Keratinocyte (primary cell): ENCODE measurements around the gene PCBD1. TPM values are rescaled to one million over a fixed set of nuclear protein-coding genes. Genes with fewer than 3 reads are reported as not detected.

Experiments
- DNase-seq: peaks from one replicate; pipeline ENCODE4 v3.0.0-alpha.2; 2011; ENCODE audit warnings: low read depth, missing footprints, low spot score
- FAIRE-seq: peaks from 2 replicates; lab custom pipeline; 2011; peaks lifted over from hg19 to GRCh38; lab: Jason Lieb, UNC
- H2AFZ ChIP-seq: 2 replicates; pipeline ENCODE4 v1.6.0; 2012; ENCODE audit warnings: low read length, control low read depth, inconsistent platforms; ENCODE audit not compliant: control insufficient read depth
- H3K27ac ChIP-seq: 2 replicates; pipeline ENCODE4 v1.5.1; 2011; ENCODE audit warnings: low read length; ENCODE audit not compliant: control insufficient read depth, insufficient read depth
- H3K27me3 ChIP-seq: 3 replicates; pipeline ENCODE4 v1.6.0; 2011; ENCODE audit warnings: low read length; ENCODE audit not compliant: control insufficient read depth, insufficient read depth; ENCODE audit errors: extremely low read depth
- H3K36me3 ChIP-seq, 2 experiments: 2 replicates in 1 of 2; 3 replicates in 1 of 2; pipeline ENCODE4 v1.5.1; 2011; ENCODE audit warnings: low read length in 2 of 2, mild to moderate bottlenecking in 1 of 2; ENCODE audit not compliant: control insufficient read depth in 2 of 2, insufficient read depth in 2 of 2; ENCODE audit errors: extremely low read depth in 1 of 2
- H3K4me1 ChIP-seq: 3 replicates; pipeline ENCODE4 v1.5.1; 2011; ENCODE audit warnings: low read length; ENCODE audit not compliant: control insufficient read depth, insufficient read depth; ENCODE audit errors: extremely low read depth
- H3K4me2 ChIP-seq: 3 replicates; pipeline ENCODE4 v1.6.0; 2011; ENCODE audit warnings: low read depth, low read length; ENCODE audit not compliant: control insufficient read depth, insufficient read depth; ENCODE audit errors: extremely low read depth
- H3K4me3 ChIP-seq, 3 experiments: fragments of 200-600 bp in 1 of 3; sonication (generic) in 1 of 3; 2 replicates in 2 of 3; 3 replicates in 1 of 3; pipeline ENCODE4 v1.5.1; 2011 to 2016; ENCODE audit warnings: low read length in 3 of 3, mild to moderate bottlenecking in 3 of 3, control low read depth in 2 of 3, inconsistent platforms in 1 of 3, low read depth in 1 of 3, mixed read lengths in 1 of 3, mixed run types in 1 of 3, moderate library complexity in 1 of 3; ENCODE audit not compliant: control insufficient read depth in 2 of 3, insufficient read depth in 2 of 3; ENCODE audit errors: extremely low read depth in 1 of 3
- H3K79me2 ChIP-seq: 2 replicates; pipeline ENCODE4 v1.6.0; 2012; ENCODE audit warnings: low read length; ENCODE audit not compliant: control insufficient read depth, insufficient read depth
- H3K9ac ChIP-seq: 3 replicates; pipeline ENCODE4 v1.6.0; 2011; ENCODE audit warnings: low read length; ENCODE audit not compliant: control insufficient read depth, insufficient read depth; ENCODE audit errors: extremely low read depth
- H3K9me1 ChIP-seq: 3 replicates; pipeline ENCODE4 v1.6.0; 2011; ENCODE audit warnings: low read length; ENCODE audit not compliant: control insufficient read depth, insufficient read depth; ENCODE audit errors: extremely low read depth
- H3K9me3 ChIP-seq: 2 replicates; pipeline ENCODE4 v1.5.1; 2012; ENCODE audit warnings: low read depth, low read length; ENCODE audit not compliant: control insufficient read depth
- H4K20me1 ChIP-seq: 3 replicates; pipeline ENCODE4 v1.6.0; 2011; ENCODE audit warnings: low read length; ENCODE audit not compliant: control insufficient read depth, insufficient read depth; ENCODE audit errors: extremely low read depth
- CTCF ChIP-seq, 3 experiments: IDR thresholded peaks in 1 of 3; conservative IDR thresholded peaks in 1 of 3; optimal IDR thresholded peaks in 1 of 3; 2 replicates in 2 of 3; 3 replicates in 1 of 3; pipeline versions ENCODE3 to v1.5.1; 2011; ENCODE audit warnings: low read length in 3 of 3, mild to moderate bottlenecking in 3 of 3, moderate library complexity in 2 of 3, control low read depth in 1 of 3, inconsistent platforms in 1 of 3; ENCODE audit not compliant: insufficient read depth in 2 of 3; ENCODE audit errors: extremely low read depth in 1 of 3
- EZH2 ChIP-seq: IDR thresholded peaks from one replicate; pipeline ENCODE4 v1.6.1; 2012; ENCODE audit warnings: inconsistent platforms, mild to moderate bottlenecking, low read length, moderate library complexity
- dilution Hi-C: fragments of 300-500 bp; cut with MboI; formaldehyde crosslinking; loops from one replicate; pipeline ENCODE4 v1.7.0; 2020; ENCODE audit warnings: low sequenced_read_pairs; ENCODE audit not compliant: extremely low pct_ligation_motif_present
- polyA plus RNA-seq, 5 experiments: library from polyadenylated mRNA; depleted of rRNA in 3 of 5; stranded (reverse) in 3 of 5; stranded (forward) in 1 of 5; unstranded in 1 of 5; fragments of >200 nt; gene quantifications; 1 replicate in 1 of 5; 2 replicates in 3 of 5; 3 replicates in 1 of 5; pipeline versions ENCODE4 v1.2.1 to v1.2.3, GENCODE V29; 2011 to 2012; ENCODE audit warnings: missing spikeins in 2 of 5, low read depth in 1 of 5, low replicate concordance in 1 of 5

Gene PCBD1
- polyA plus RNA-seq, 1 donor (not counting 4 experiments of a cell fraction or from before 2014, with no cell fraction given) = 41.5 TPM

GRCh38 chr10:70896551-70896950 is 8.2 kb upstream of the PCBD1 start:
- no peaks in the 10 kb centered on the region for H3K9me1 ChIP-seq
- no peak overlapping the region for H3K27ac ChIP-seq
- peaks cover 6% of the 10 kb centered on the region for H3K4me1 ChIP-seq
- no peaks in the 10 kb centered on the region for H3K9me3 ChIP-seq
- FAIRE-seq = no peak
- no peaks in the 10 kb centered on the region for H4K20me1 ChIP-seq
- no peaks in the 10 kb centered on the region for H3K27me3 ChIP-seq
- H2AFZ ChIP-seq = no peak overlapping the region
- no peak overlapping the region for H3K4me2 ChIP-seq
- no peak for TF ChIP-seq EZH2
- TF ChIP-seq CTCF (optimal IDR thresholded peaks at IDR 0.05 in 1 of 3, IDR thresholded peaks at IDR 0.05 in 1 of 3, conservative IDR thresholded peaks at IDR 0.05 in 1 of 3; ENCODE audit: extremely low read depth in 1 of 3, insufficient read depth in 2 of 3, low read length in 3 of 3) = no peak
- dilution Hi-C loops = no loop called here
- no peaks in the 10 kb centered on the region for H3K79me2 ChIP-seq
- no peak overlapping the region for H3K9ac ChIP-seq
- no peak for DNase-seq
- H3K36me3 ChIP-seq = no peaks in the 10 kb centered on the region
- no peak overlapping the region for H3K4me3 ChIP-seq

GRCh38 chr10:70894416-70894815 is 6.1 kb upstream of the PCBD1 start:
- Histone ChIP-seq H3K4me2 (no peak overlapping the region), H4K20me1 (no peaks in the 10 kb centered on the region), H3K27ac (no peak overlapping the region), H3K9me1 (no peaks in the 10 kb centered on the region), H2AFZ (no peak overlapping the region), H3K79me2 (no peaks in the 10 kb centered on the region), H3K9me3 (no peaks in the 10 kb centered on the region), H3K4me1 (peaks cover 7% of the 10 kb centered on the region), H3K4me3 (no peak overlapping the region), H3K27me3 (no peaks in the 10 kb centered on the region), H3K36me3 (no peaks in the 10 kb centered on the region), H3K9ac (no peak overlapping the region)
- DNase-seq (no peak), FAIRE-seq (no peak)
- TF ChIP-seq EZH2 = no peak
- no peak for TF ChIP-seq CTCF (optimal IDR thresholded peaks at IDR 0.05 in 1 of 3, IDR thresholded peaks at IDR 0.05 in 1 of 3, conservative IDR thresholded peaks at IDR 0.05 in 1 of 3; ENCODE audit: extremely low read depth in 1 of 3, insufficient read depth in 2 of 3, low read length in 3 of 3)
- dilution Hi-C loops = no loop called here
